ENCODE measurements around the gene RBP5.

RBP5 gene

DNA sequence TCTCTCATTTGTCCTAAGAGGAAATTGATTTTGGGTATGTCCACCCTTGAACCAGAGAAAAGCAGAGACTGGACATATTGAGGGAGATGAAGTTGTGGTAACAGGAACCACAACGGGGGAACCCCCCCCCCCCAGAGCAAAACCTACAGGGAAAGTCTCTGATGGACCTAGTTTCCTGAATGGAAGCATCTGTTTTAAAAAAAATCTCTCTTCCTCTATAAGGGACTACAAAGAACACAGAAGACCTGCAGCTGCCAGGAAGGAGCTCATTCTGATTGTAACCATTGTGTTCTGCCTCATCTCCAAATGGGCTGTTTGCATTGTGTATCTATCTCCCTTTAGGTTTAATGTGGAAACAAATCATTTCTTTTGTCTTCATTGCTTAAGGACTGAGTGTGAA is 54.7 kb downstream of the RBP5 start:
- no peak for DNase-seq (ENCODE audit: low read depth)
